GM19328 (cell line): ENCODE results near the gene THAP9.

Experiments
- ATAC-seq: cut with Tn5 transposase; IDR thresholded peaks from one replicate; pipeline ENCODE4 v1.9.1; 2021; ENCODE audit warnings: mild to moderate bottlenecking, moderate library complexity; ENCODE audit not compliant: unreplicated experiment

The THAP9 gene

GRCh38 chr4:82954212-82954611, 53.7 kb downstream of the THAP9 start:
- no peak for ATAC-seq

- no peak for ATAC-seq
Observed at GRCh38 chr4:82957045-82957444, 56.5 kb downstream of the THAP9 start.

GRCh38 chr4:82965763-82966162, 65.2 kb downstream of the THAP9 start:
- ATAC-seq = no peak

- ATAC-seq = no peak
Observed at GRCh38 chr4:82968972-82969371, 68.4 kb downstream of the THAP9 start.

- ATAC-seq = no peak
Observed at GRCh38 chr4:82969414-82969813, 68.9 kb downstream of the THAP9 start.
